Cardiac septum (tissue), 1 donor: ENCODE data around the gene HOXC10. TPM values are rescaled to one million over a fixed set of nuclear protein-coding genes. Genes with fewer than 3 reads are reported as not detected.

ENCODE experiments used
- DNase-seq: peaks from one replicate; pipeline ENCODE4 v3.0.0-alpha.2; 2020; ENCODE audit warnings: low spot score
- intact Hi-C: fragments of 100-400 bp; cut with DNase I; formaldehyde crosslinking; loops from one replicate; pipeline ENCODE4 v1.14.0; 2022
- total RNA-seq: library from RNA; stranded (reverse); fragmentation: NEBNext Ultra II Directional; extraction: Animal tissue kit (Norgen Biotek cat#: 25700); gene quantifications from one replicate; pipeline ENCODE4 v1.2.1, GENCODE V29; 2021
- donor health status: DM: no; HTN: no; CAD: no.

The HOXC10 gene
- total RNA-seq, 1 donor from 2014 or later = not detected

- intact Hi-C loops = no loop called here
Measured at GRCh38 chr12:53985994-53986685, 1.2 kb downstream of the HOXC10 start.

GRCh38 chr12:53986686-53987483 lies 1.9 kb downstream of the HOXC10 start:
- intact Hi-C loops = no loop called here
- DNase-seq = no peak

More at GRCh38 chr12:53985994-53986685, 1.2 kb downstream of the HOXC10 start:
- no peak for DNase-seq

DNA sequence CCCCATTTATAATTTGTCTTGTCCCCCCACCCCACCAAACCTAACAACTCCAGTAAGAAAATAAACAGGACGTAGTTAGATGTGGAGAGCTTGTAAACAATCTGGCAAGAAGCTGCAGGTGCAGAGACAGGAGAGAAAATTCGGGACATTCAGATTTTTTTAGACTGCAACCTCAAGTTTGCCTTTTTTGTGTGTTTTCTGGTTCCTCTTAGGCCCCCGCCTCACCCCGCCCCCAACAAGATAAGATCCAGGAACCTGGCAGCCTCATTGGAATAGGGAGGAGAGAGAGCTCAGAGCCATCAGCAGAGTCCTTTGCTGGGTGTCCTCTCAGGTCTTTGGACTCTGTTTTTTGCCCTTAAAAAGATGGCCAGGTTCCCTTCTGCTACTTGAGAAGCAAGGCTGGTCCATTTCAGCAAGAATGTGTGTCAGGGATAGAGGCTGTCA lies 2.9 kb downstream of the HOXC10 start:
- intact Hi-C loops = no loop called here

GRCh38 chr12:53988541-53989226 lies 3.7 kb downstream of the HOXC10 start:
- intact Hi-C loops = no loop called here
- DNase-seq = no peak

More for the DNA sequence above, 2.9 kb downstream of the HOXC10 start:
- no peak for DNase-seq

- no peak for DNase-seq
- intact Hi-C loops = no loop called here
Measured at GRCh38 chr12:53989227-53990113, 4.5 kb downstream of the HOXC10 start.

GRCh38 chr12:53990311-53991076 lies 5.5 kb downstream of the HOXC10 start:
- DNase-seq = no peak
- intact Hi-C loops = no loop called here

- DNase-seq = no peak
- intact Hi-C loops = no loop called here
Measured at GRCh38 chr12:53991077-53991460, 6.1 kb downstream of the HOXC10 start.

DNA sequence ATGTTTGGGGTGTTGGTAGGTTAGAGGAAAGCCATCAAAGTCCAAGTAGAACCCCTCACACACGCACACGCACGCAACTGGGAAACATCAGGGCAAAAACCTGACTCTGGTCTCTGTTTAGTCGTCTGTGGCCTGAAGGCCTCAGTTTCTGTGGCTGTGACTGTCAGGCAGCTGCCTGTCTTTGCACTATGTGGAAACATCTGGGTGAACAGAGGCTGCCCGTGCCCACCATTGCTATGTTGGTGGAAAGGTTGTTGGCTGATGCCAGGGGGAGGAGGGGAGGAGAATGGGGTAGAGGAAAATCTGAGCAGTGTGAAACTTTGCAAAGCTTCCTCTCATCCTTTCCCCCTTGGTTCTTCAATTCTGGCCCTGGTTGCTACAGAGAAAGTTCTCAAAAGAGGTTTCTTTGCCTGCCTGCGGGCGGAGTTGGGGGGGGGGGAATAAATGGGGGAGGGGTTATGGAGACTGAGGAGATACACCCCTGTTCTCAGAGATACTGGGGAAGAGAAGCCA lies 7.5 kb downstream of the HOXC10 start:
- intact Hi-C loops = no loop called here
- no peak for DNase-seq

DNA sequence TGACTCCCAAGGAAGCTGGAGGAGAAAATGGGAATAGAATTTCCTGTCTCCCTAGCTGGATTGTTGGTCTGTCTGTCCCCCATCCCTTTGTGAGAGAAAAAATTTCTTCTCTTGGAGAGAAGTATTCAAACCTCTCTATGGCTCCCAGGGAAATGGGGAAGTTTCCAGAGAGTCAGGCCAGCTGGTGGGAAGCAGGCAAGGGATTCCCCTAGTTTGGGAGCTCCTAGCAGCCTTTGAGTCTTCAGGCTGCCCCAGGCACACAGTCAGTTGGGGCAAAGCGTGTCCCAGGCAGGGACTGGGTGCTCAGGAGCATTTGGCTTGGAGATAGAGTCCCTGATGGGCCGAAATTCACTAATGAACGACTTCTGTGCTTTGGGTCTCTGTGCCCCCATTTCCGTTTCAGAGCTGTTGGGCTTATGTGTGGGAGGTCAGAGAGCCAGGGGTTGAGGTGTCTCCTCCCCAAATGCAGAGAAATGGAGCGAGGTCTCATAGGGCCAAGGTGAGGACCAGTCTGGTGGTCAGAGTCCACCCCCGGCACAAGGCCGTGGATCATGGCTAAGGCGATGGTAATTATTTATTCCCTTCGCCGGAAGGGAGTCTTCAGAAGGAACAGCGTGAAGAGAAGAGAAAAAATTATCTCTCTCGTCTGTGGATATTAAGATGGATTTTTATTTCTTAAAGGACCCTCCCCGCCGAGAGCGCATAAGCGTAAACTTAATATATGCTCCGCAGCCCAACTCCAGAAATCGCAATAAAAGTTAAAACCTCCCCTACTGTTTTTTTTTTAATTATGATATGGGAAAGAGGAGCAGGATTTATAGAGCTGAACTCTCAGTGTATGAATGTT lies 8.4 kb downstream of the HOXC10 start:
- intact Hi-C loops = no loop called here
- no peak for DNase-seq

DNA sequence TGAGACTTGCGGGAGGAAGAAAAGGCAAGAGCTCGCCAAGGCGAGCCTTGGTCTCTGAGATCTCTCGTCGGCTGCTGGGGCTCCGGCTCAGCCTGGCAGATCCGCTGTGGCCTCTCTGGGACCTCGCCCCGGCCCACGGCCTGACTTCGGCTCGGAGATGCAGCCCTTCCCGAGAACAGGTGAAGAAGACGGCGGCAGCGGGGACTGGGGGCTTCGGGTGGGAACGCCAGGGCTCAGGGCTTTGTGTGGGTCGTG lies 9.0 kb downstream of the HOXC10 start:
- no peak for DNase-seq

DNA sequence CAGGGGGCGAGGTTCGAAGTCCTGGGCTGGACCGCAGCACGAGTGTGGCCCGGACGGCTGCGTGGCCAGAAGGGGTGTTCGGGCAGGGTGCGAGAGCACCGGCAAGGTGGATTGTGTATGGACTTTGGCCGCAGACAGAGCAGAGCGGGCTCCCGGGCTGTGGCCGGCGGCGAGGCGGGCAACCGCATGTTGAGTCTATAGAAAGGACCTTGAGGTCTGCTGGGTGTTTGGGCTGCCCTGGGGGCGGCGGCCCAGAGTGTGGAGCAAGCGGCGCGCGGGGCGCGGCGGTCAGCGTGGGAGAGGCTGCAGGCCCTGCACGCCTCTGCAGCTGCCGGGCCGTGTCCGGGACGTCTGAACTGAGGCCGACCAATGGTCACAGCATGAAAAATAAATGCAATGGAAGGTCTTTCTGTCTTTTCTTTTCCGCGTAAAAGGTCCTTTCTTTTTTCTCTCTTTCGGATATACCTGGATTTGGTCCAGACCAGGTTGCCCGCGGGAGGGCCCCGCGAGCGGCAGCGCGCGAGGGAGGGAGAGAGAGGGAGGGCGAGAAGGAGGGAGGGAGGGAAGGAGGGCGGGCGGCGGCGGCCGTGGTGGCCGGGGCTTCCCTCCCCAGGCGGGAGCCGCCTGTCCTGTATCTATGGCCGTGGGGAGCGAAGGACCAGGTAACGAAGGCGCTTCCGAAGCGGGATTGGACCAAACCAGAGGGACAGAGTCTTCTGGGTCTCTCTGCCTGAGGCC lies 9.5 kb downstream of the HOXC10 start:
- intact Hi-C loops = no loop called here
- no peak for DNase-seq

More for the DNA sequence above, 9.0 kb downstream of the HOXC10 start:
- intact Hi-C loops = no loop called here

DNA sequence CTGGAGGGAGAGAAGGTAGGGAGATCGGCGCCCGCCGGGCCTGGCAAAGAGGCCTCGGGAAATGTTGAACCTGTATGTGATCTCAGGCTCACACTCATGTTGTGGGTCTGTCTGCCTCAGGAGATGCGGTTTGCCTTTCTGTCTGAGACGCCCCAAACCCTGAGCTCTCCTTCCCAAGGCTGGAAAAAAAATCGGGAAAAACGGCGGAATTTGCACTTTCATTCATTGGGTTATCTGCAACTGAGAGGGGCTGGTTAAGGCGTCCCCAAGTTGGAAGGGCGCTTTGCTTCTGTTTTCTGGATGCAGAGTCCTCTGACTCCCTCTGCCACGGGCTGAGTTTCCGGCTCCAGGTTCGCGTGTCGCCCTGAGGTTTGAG lies 10.0 kb downstream of the HOXC10 start:
- no peak for DNase-seq
- intact Hi-C loops = no loop called here

DNA sequence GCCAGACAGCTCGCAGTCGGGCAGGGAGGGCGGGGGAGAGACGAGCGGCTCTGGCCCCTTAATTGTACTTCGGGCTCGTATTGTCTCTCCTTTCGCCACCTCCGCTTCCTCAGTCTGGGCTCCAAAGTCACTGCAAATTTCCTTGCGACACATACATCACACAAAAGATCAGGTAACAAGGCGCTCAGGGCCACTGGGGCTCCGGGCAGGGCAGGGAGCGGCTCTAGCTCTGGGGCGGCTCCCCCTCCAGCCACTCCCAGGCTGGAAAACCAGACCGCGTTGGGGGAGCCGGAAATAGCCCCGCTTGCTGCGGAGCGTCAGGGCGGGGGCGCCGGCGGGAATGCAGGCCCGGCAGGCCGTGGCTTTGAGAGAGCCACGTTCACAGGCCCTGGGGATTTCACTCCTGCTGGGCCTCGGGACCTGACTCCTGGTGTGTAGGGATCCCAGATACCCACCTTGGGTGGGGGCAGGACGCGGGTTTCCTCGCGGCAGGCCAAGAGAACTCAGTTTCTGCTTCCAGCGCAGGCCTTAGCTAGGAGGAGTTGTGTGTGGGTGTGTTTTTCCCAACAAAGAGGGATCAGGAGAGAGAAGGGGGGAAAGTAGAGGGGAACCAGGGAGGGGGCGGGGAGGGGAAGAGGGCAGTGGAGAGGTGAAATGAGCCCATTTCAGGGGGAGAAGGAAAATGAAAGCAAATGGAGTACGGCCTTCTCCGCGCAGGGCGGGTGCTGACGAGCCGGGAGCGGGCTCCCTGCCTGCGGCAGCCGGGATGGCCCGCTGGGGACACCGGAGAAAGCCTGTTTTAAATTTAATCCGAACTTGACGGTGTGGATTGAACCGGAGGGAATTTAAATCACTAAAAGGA lies 10.7 kb downstream of the HOXC10 start:
- DNase-seq = no peak
- intact Hi-C loops = no loop called here

- DNase-seq = no peak
- intact Hi-C loops = no loop called here
Measured at GRCh38 chr12:53996240-53997203, 11.6 kb downstream of the HOXC10 start.
